Measurements from ENCODE around the gene DNAH11.

DNA sequence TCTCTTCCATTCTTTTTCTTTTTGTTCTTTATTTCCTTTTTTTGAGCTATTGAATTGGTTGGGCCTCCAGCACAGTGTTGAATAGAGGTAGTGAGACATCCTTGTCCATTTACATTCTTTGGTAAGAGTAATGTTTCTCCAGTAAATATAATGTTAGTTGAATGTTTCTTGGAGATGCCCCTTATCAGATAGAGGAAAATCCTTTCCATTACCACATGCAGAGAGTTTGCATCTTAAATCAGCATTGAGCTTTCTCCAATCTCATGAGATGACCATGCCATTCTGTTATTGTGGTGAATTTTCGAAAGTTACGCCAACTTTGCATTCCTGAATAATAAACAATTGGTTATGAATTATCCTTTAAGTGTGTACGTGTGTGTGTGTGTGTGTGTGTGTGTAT, 127.7 kb downstream of the DNAH11 start:
- TF ChIP-seq CTCF (IDR thresholded peaks at IDR 0.05) (no peak), POLR2A (IDR thresholded peaks at IDR 0.05) (no peak), POLR2AphosphoS5 (IDR thresholded peaks at IDR 0.05) (no peak)
